GM18909 (cell line): ENCODE data around the gene CLNK.
A peak's percentile ranks its signal among the peaks of the same experiment; 100 is the strongest.

Experiments used
- ATAC-seq: cut with Tn5 transposase; IDR thresholded peaks from one replicate; pipeline ENCODE4 v1.9.1; 2021; ENCODE audit warnings: mild to moderate bottlenecking; ENCODE audit not compliant: unreplicated experiment, poor library complexity

The CLNK gene

GRCh38 chr4:10701702-10702460, 17.3 kb upstream of the CLNK start:
- ATAC-seq = no peak

- ATAC-seq = no peak
These were observed 16.6 kb upstream of the CLNK start for GRCh38 chr4:10701161-10701560.

DNA sequence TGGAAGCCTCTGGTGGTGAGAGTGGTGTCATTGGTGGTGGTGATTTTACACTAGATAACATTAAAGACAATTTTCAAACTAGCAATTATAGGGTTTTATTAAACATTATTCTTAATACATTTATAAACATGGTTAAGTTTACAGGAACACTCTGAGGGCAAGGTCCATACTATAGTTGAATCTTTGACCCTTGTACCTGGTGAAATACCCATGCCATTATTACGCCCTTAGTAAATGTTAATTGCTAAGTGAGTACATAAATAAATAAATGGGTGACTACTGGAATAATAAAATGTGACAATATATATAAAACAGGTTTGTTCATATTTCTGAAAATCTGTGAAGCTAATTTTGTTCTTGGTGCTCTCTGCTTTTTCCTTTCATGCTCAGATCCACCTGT, 13.6 kb upstream of the CLNK start:
- no peak for ATAC-seq

DNA sequence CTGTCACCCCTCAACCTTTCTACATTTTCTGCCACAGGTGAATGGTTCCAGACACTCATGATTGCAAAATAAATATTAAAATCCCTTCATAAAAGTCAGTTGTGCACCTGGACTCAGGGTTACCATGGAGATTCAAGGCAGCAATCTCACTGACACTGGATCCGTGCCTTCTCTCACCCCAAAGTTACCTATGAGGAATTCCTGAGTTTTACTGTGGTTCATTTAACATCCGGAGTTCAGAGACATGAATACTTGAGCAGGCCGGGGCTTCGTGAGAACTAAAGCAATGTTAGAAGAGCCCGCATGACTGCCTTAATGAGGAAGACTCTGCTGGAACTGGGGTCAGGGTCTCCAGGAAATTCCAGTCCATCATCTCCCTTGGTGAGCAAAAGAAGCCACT, 12.5 kb upstream of the CLNK start:
- no peak for ATAC-seq

DNA sequence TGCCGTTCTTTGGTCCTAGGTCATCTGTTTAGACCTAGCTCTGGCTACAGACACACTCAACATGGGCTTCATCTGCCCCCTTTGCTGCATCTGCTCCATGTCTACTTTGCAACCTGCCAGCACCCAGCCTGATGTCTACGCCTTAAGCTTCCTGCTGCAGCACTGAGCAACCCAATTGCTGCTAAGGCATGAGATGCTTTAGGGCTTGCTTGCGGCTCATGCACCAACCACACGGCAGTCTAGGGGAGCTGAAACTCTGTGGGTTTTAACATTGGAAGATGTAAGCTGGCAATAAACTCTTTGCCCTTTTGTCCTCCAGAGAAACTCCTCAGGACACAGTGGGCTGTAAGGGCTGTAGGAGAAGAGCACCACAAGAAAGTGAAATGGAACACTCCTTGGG, 11.7 kb upstream of the CLNK start:
- ATAC-seq = no peak

GRCh38 chr4:10694828-10695209, 10.3 kb upstream of the CLNK start:
- ATAC-seq = no peak

DNA sequence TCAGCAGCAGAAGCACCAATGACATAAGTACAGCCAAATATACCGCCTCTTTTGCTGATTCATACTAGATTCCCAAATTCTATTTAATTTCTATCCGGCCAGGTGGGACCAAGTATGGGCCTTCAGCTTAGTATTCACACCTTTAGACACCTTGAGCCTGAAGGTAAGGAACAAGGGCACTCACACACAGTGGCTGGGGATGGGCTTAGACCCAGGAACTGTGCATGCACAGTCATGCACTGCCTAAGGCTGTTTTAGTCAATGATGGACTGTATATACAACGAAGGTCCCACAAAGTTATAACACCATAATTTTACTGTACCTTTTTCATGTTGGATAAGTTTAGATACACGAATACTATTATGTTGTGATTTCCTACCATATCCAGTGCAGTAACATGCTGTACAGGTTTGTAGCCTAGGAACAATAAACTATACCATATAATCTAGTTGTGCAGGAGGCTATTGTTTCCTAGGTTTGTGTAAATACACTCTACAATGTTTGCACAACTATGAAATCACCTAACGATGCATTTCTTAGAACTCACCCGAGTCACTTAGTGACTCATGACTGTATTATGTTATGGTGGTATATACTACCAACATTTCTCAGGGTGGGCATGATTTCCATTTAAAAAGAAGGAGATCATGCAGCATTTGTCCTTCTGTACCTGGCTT, 9.7 kb upstream of the CLNK start:
- ATAC-seq = no peak

DNA sequence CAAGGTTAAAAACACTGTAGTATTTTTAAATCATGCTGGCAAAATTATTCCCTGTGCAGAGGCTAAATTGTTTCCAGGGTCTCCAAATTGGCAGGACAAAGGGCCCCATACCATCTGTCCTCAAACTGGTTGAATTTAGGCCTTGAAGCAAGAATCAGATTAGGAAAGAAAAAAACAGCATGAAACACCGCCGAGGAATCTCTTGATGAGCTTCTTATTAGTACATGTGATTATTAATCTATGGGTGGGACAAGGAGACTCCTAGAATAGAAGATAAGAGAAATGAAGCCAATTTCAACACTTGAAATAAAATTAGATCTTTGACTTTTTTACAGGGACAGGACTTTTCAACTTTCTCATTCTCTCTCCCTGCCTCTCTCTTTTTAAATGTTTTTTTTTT, 7.1 kb upstream of the CLNK start:
- no peak for ATAC-seq

DNA sequence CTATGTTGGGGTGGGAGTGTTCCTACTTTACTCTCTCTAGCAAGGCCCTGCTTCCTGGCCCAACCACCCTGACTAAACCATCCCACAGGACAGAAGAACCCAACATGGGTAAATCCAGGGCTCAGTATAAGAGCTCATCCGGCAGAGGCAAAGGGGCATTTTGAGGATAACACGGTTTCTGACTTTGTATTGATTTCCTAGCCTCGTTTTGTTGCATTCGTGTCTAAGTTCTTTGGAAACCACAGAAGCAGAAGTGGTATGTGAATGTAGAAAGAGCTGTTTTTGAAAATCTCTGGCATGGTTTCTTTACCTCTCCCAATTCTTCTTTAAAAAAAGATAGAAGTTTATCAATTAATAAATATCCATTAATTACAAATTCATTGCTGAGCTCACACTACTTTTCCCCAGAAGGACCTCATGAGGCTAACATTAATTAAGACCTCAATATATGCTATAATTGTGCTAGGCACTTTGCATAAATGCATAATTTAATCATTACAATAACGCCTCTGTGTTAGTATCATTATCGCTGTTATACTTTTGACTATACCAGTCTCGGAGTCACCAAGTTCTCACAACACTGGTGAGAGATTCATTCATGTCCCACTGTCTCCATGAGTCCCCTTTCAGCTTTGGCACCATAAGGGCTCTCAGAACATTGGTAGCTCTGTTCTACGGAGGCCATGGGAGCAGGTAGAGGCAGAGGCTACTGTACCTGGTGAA, 5.8 kb upstream of the CLNK start:
- ATAC-seq = no peak

DNA sequence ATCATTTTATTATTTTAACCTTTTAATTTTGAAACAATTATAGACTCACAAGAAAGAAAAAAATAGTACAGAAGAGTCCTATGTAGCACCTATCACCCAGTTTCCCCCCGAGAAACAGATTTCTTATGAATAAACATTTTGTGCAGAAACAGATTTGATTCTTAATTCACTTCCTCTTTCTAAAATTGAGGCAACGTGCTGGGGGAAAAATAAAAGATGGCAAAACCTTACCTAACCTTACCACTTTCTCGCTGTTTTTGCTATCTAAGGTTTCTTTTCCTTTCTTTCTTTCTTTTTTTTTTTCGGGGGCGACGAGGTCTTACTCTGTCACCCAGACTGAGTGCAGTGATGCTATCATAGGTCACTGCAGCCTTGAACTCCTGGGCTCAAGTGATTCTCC, 4.3 kb upstream of the CLNK start:
- no peak for ATAC-seq

GRCh38 chr4:10688022-10688421, 3.5 kb upstream of the CLNK start:
- ATAC-seq = peak; percentile 50

- ATAC-seq = no peak
These were observed 3.0 kb upstream of the CLNK start for GRCh38 chr4:10687526-10687925.

- no peak for ATAC-seq
These were observed 2.2 kb downstream of the CLNK start for GRCh38 chr4:10682397-10682796.

- ATAC-seq = peak; percentile 40
These were observed 6.6 kb downstream of the CLNK start for GRCh38 chr4:10677796-10678497.

DNA sequence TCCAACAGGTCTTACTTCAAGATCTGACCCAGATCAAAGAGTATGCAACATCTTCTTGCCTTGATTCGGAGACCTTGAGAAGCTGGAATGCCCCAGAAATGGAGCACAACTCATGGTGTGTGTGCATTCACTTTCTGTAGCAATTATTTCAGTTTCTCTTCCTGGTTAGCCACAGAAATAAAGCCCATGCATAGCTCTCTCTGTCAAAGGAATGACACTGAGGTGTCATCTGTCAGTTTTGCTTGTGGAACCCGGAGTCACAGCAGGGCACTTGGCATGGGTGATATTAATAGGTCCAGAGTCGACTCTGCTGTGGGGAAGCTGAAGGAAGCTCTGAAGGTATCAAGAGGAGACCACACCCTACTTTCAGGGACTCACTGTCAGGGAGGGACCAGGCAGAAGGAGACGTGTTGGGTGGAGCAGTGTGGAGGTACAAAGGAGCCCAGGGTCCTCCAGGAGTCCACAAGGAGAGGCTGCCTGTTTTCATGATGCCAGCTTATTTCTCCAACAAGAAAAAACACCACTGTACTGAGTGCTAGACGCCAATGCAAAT, 10.7 kb downstream of the CLNK start:
- peak; percentile 75 for ATAC-seq

GRCh38 chr4:10672379-10672778, 12.2 kb downstream of the CLNK start:
- no peak for ATAC-seq

DNA sequence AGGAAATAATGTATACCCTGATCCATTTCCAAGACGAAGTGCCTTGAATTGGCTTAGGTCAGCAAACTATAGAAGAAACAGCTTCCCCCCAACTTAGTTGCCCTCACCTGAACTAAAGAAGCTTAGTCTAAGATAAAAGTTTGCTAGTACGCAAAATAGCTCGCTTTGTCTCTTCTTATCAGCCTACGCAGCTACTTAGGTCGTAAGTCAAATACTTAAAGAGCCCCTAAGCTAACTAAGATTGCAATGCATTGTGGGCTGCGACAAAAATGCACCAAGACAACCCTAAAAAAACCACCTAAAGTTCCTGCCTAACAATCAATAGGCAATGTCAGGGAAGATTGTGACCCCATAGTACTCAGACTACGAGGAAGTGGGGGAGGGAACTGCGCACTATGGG, 12.8 kb downstream of the CLNK start:
- ATAC-seq = no peak

DNA sequence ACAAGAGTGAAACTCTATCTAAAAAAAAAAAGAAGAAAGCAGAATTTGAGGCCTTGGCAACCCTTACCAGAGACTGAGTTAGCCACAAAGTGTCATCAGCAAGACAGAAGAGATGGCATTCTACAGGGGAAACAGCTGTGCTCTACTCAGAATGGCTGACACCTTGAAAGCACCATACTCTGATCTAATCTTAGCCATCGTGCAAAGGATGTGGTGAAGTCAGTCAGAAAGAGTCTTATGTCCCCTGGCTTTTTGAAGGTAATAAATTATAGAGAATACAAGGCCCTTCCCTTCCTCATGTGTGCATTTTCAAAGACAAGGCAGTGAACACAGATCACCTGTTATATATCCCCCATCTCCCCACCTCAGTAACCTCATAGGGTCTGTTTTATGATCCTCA, 13.2 kb downstream of the CLNK start:
- peak; percentile 92 for ATAC-seq

DNA sequence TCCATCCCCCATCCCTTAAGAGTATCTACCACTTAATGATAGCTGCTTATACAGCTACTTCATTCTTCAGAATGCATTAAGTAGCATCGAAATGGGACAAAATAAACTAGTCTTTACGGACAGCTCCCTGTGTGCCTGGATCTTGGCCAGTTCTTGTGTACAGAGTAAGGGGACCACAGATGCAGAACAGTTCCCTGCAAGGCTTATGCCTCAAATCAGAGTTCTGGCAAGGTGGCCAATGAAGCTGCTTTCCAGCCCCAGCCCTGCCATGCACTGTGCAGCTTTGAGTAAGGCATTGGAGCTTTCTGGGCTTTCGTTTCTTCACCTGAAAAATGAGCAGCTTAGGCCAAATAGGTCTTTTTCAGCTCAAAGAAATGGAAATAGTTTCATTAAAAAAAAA, 14.2 kb downstream of the CLNK start:
- no peak for ATAC-seq

DNA sequence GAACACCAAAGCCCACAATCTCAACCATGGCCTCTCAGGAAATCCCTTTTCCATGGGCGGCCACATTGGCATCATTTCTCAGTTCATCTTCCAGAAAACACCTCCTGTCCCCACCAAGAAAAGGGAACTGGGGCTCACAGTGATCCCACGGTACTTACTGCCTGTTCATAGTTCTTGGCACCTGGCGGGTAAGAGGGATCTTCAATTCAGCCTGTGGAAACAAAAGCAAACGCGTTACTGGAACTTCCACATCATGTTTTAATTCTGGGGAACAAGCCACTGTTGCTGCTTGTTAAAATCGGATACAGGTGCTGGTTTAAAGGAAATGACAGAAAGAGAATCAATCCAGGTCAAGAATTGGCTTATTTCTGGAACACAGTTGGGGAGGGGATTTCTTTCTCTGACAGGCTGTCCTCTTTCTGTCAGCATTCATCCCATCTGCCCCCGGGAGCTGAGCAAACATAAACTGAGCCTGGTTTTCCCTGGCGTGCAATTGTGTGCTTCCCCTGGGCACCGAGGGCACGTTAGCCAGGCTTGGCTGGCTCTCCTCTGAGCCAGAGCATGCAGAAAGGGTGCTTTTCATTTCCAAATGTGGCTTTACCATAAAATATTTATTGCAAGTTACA, 16.8 kb downstream of the CLNK start:
- no peak for ATAC-seq
